Neural progenitor cell (in vitro differentiated cells): ENCODE data around the gene INPP4B. TPM values are rescaled to one million over a fixed set of nuclear protein-coding genes. Genes with fewer than 3 reads are reported as not detected.

Experiments used
- DNase-seq: peaks from one replicate; pipeline ENCODE4 v3.0.0-alpha.2; 2016; ENCODE audit warnings: low spot score
- H2AFZ ChIP-seq: fragments of 200-600 bp; sonication (generic); replicated peaks from 2 replicates; pipeline ENCODE4 v1.6.1; 2016; ENCODE audit warnings: antibody characterized with exemption
- H3F3A ChIP-seq: fragments of 200-600 bp; sonication (generic); 2 replicates; pipeline ENCODE4 v1.6.1; 2016; ENCODE audit warnings: antibody characterized with exemption, low read depth
- H3K27ac ChIP-seq: fragments of 200-600 bp; sonication (generic); 2 replicates; pipeline ENCODE4 v1.5.1; 2016; ENCODE audit warnings: mild to moderate bottlenecking
- H3K27me3 ChIP-seq: fragments of 200-600 bp; sonication (generic); 2 replicates; pipeline ENCODE4 v1.6.1; 2016; ENCODE audit warnings: mild to moderate bottlenecking, moderate library complexity
- H3K36me3 ChIP-seq: fragments of 200-600 bp; sonication (generic); 2 replicates; pipeline ENCODE4 v1.5.1; 2016
- H3K4me1 ChIP-seq: fragments of 200-600 bp; sonication (generic); 2 replicates; pipeline ENCODE4 v1.6.1; 2016; ENCODE audit warnings: mixed run types
- H3K4me2 ChIP-seq: fragments of 200-600 bp; sonication (generic); 2 replicates; pipeline ENCODE4 v1.6.1; 2016
- H3K4me3 ChIP-seq: fragments of 200-600 bp; sonication (generic); 2 replicates; pipeline ENCODE4 v1.5.1; 2016
- H3K79me2 ChIP-seq: fragments of 200-600 bp; sonication (generic); 2 replicates; pipeline ENCODE4 v1.6.1; 2016; ENCODE audit warnings: low read depth
- H3K9ac ChIP-seq: fragments of 200-600 bp; sonication (generic); 2 replicates; pipeline ENCODE4 v1.6.1; 2016
- H3K9me3 ChIP-seq: fragments of 200-600 bp; sonication (generic); 2 replicates; pipeline ENCODE4 v1.5.1; 2016; ENCODE audit warnings: low read depth
- H4K20me1 ChIP-seq: fragments of 200-600 bp; sonication (generic); 2 replicates; pipeline ENCODE4 v1.6.1; 2016; ENCODE audit warnings: low read depth
- H3K27ac Mint-ChIP-seq: 3 replicates; pipeline ENCODE4 v1.8.0; 2021; ENCODE audit warnings: mixed read lengths
- H3K27me3 Mint-ChIP-seq: 2 replicates; pipeline ENCODE4 v1.8.0; 2022; ENCODE audit warnings: low read depth, mild to moderate bottlenecking, inconsistent platforms, moderate library complexity, mixed read lengths; ENCODE audit not compliant: insufficient read depth
- H3K36me3 Mint-ChIP-seq: 3 replicates; pipeline ENCODE4 v1.8.0; 2021; ENCODE audit warnings: mixed read lengths
- H3K4me1 Mint-ChIP-seq: 3 replicates; pipeline ENCODE4 v1.8.0; 2021; ENCODE audit warnings: mixed read lengths
- H3K4me3 Mint-ChIP-seq: 3 replicates; pipeline ENCODE4 v1.8.0; 2021; ENCODE audit warnings: mild to moderate bottlenecking, moderate library complexity, mixed read lengths
- H3K9me3 Mint-ChIP-seq: 3 replicates; pipeline ENCODE4 v1.8.0; 2020; ENCODE audit warnings: mixed read lengths
- CTCF ChIP-seq: fragments of 200-600 bp; sonication (generic); IDR thresholded peaks from 2 replicates; pipeline ENCODE4 v1.5.1; 2017; ENCODE audit warnings: antibody characterized with exemption, mild to moderate bottlenecking
- EZH2 ChIP-seq: fragments of 200-600 bp; sonication (generic); IDR thresholded peaks from 2 replicates; pipeline ENCODE4 v1.6.1; 2017; ENCODE audit warnings: antibody characterized with exemption, mild to moderate bottlenecking, moderate library complexity
- EZH2phosphoT487 ChIP-seq: fragments of 200-600 bp; sonication (generic); IDR thresholded peaks from 2 replicates; pipeline ENCODE4 v1.6.1; 2017; ENCODE audit warnings: antibody characterized with exemption
- total RNA-seq: library from RNA; depleted of rRNA; stranded (reverse); fragments of >200 nt; gene quantifications from 2 replicates; pipeline ENCODE4 v1.2.3, GENCODE V29; 2015; ENCODE audit warnings: low replicate concordance

INPP4B gene
- total RNA-seq, 1 donor from 2014 or later = 1.3 TPM

- TF ChIP-seq EZH2phosphoT487 = no peak
- no peak for TF ChIP-seq CTCF
- TF ChIP-seq EZH2 = no peak
- Mint-ChIP-seq H3K4me3 (no peak overlapping the region), H3K27me3 (no peaks in the 10 kb centered on the region), H3K4me1 (no peaks in the 10 kb centered on the region), H3K36me3 (no peaks in the 10 kb centered on the region), H3K27ac (no peak overlapping the region), H3K9me3 (peaks cover 18% of the 10 kb centered on the region)
- no peak for DNase-seq
- no peaks in the 10 kb centered on the region for H3K4me1 ChIP-seq
- no peaks in the 10 kb centered on the region for H3K27me3 ChIP-seq
- no peaks in the 10 kb centered on the region for H3K79me2 ChIP-seq
- H3K9me3 ChIP-seq = peaks cover 4% of the 10 kb centered on the region
- H3K4me3 ChIP-seq = no peak overlapping the region
- no peaks in the 10 kb centered on the region for H3K36me3 ChIP-seq
- no peak overlapping the region for H3K4me2 ChIP-seq
- H2AFZ ChIP-seq = no peak overlapping the region
- H4K20me1 ChIP-seq = no peaks in the 10 kb centered on the region
- no peak overlapping the region for H3K9ac ChIP-seq
- no peak overlapping the region for H3K27ac ChIP-seq
- no peaks in the 10 kb centered on the region for H3F3A ChIP-seq
Observed at GRCh38 chr4:142600952-142601351, 245.1 kb downstream of the INPP4B start.

DNA sequence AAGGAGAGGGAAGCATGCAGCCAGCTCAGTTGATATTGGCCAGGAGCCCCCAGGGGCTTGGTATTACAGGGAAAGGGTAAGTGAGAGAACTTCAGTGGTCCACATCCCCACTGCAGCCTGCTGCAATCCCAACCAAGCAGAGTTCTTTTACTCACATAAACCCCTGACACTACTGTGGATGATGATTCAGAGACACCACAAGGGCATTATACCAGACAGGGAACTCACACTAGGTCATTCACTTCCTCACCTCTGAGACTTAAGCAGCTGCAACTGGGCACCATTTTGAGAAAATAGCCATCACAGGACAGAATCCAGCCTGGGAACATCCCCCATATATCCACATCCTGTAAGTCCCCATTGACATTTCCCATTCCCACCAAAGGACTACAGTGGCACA lies 248.0 kb downstream of the INPP4B start:
- Mint-ChIP-seq H3K9me3 (peaks cover 9% of the 10 kb centered on the region), H3K27ac (no peak overlapping the region), H3K36me3 (no peaks in the 10 kb centered on the region), H3K27me3 (no peaks in the 10 kb centered on the region), H3K4me3 (no peak overlapping the region), H3K4me1 (no peaks in the 10 kb centered on the region)
- Histone ChIP-seq H2AFZ (no peak overlapping the region), H3K4me1 (no peaks in the 10 kb centered on the region), H3K9ac (no peak overlapping the region), H3K36me3 (no peaks in the 10 kb centered on the region), H3K9me3 (no peaks in the 10 kb centered on the region), H3K27me3 (no peaks in the 10 kb centered on the region), H4K20me1 (no peaks in the 10 kb centered on the region), H3K79me2 (no peaks in the 10 kb centered on the region), H3K27ac (no peak overlapping the region), H3F3A (no peaks in the 10 kb centered on the region), H3K4me3 (no peak overlapping the region), H3K4me2 (no peak overlapping the region)
- no peak for DNase-seq
- TF ChIP-seq EZH2phosphoT487 = no peak
- TF ChIP-seq EZH2 = no peak
- TF ChIP-seq CTCF = no peak

DNA sequence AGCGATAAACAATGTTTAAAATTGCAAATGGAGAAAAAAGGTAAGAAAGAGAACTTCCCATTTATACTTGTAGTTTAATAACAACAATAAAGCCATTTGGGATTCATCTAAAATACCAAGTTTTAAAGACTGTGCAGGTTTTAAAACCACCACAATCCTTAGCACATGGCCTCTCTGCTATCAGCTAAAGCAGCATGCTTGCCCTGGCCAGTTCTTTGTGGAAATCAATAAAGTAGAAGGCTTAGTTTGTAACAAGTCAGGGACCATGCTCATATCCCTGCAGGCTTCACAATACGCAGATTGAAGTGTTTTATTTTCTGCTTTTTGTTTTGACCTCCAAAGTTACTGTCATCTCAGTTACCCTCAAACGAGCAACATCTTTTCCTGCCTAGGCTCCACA lies 249.5 kb downstream of the INPP4B start:
- Histone ChIP-seq H3F3A (no peaks in the 10 kb centered on the region), H3K9ac (no peak overlapping the region), H3K27ac (no peak overlapping the region), H3K36me3 (no peaks in the 10 kb centered on the region), H3K27me3 (no peaks in the 10 kb centered on the region), H3K4me2 (no peak overlapping the region), H4K20me1 (no peaks in the 10 kb centered on the region), H2AFZ (no peak overlapping the region), H3K4me1 (no peaks in the 10 kb centered on the region), H3K9me3 (no peaks in the 10 kb centered on the region), H3K4me3 (no peak overlapping the region), H3K79me2 (no peaks in the 10 kb centered on the region)
- peaks cover 2% of the 10 kb centered on the region for H3K9me3 Mint-ChIP-seq
- H3K27ac Mint-ChIP-seq = no peak overlapping the region
- no peaks in the 10 kb centered on the region for H3K4me1 Mint-ChIP-seq
- no peak for DNase-seq
- no peaks in the 10 kb centered on the region for H3K27me3 Mint-ChIP-seq
- TF ChIP-seq EZH2phosphoT487 = no peak
- TF ChIP-seq EZH2 = no peak
- no peaks in the 10 kb centered on the region for H3K36me3 Mint-ChIP-seq
- H3K4me3 Mint-ChIP-seq = no peak overlapping the region

DNA sequence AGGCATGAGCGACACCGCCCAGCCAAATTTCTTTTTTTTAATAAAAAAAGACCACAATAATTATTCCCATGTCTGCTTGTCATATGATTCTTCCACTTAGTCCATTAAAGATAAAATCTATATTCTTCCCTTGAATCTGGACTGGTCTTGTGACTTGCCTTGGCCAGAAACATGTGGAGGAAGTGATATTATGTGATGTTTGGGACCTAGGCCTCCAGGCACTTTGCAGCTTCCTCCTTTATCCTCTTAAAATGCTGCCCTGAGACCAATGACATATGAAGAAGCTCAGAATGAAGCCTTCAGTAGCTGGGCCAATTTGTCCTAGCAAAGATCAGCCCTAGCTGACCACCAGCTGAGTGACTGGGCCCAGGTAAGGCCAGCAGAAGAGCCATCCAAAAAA lies 250.0 kb downstream of the INPP4B start:
- Histone ChIP-seq H3F3A (no peaks in the 10 kb centered on the region), H2AFZ (no peak overlapping the region), H3K9ac (no peak overlapping the region), H3K9me3 (no peaks in the 10 kb centered on the region), H3K27ac (no peak overlapping the region), H3K79me2 (no peaks in the 10 kb centered on the region), H3K27me3 (no peaks in the 10 kb centered on the region), H4K20me1 (no peaks in the 10 kb centered on the region), H3K4me3 (no peak overlapping the region), H3K4me2 (no peak overlapping the region), H3K4me1 (no peaks in the 10 kb centered on the region), H3K36me3 (no peaks in the 10 kb centered on the region)
- H3K36me3 Mint-ChIP-seq = no peaks in the 10 kb centered on the region
- no peak overlapping the region for H3K27ac Mint-ChIP-seq
- DNase-seq = no peak
- no peak for TF ChIP-seq EZH2phosphoT487
- H3K4me1 Mint-ChIP-seq = no peaks in the 10 kb centered on the region
- H3K27me3 Mint-ChIP-seq = no peaks in the 10 kb centered on the region
- H3K4me3 Mint-ChIP-seq = no peak overlapping the region
- peaks cover 2% of the 10 kb centered on the region for H3K9me3 Mint-ChIP-seq
